GM18520 (cell line): Measurements from ENCODE around the gene STXBP6.

Experiments used
- ATAC-seq: cut with Tn5 transposase; IDR thresholded peaks from one replicate; pipeline ENCODE4 v1.9.1; 2021; ENCODE audit not compliant: unreplicated experiment

STXBP6 gene

GRCh38 chr14:24918822-24919221 is 131.1 kb downstream of the STXBP6 start:
- ATAC-seq = no peak

- no peak for ATAC-seq
These were observed 133.9 kb downstream of the STXBP6 start for GRCh38 chr14:24915958-24916595.

GRCh38 chr14:24915403-24915921 is 134.5 kb downstream of the STXBP6 start:
- ATAC-seq = no peak

GRCh38 chr14:24913746-24914145 is 136.2 kb downstream of the STXBP6 start:
- no peak for ATAC-seq

- ATAC-seq = no peak
These were observed 136.9 kb downstream of the STXBP6 start for GRCh38 chr14:24913021-24913420.

GRCh38 chr14:24911324-24912109 is 138.4 kb downstream of the STXBP6 start:
- no peak for ATAC-seq

- no peak for ATAC-seq
These were observed 139.4 kb downstream of the STXBP6 start for GRCh38 chr14:24910408-24910986.

GRCh38 chr14:24909523-24910302 is 140.2 kb downstream of the STXBP6 start:
- no peak for ATAC-seq

GRCh38 chr14:24908592-24909236 is 141.2 kb downstream of the STXBP6 start:
- no peak for ATAC-seq

- no peak for ATAC-seq
These were observed 145.4 kb downstream of the STXBP6 start for GRCh38 chr14:24904533-24904932.

- ATAC-seq = no peak
These were observed 146.6 kb downstream of the STXBP6 start for GRCh38 chr14:24903337-24903736.

GRCh38 chr14:24900269-24901100 is 149.5 kb downstream of the STXBP6 start:
- no peak for ATAC-seq

- ATAC-seq = no peak
These were observed 152.2 kb downstream of the STXBP6 start for GRCh38 chr14:24897793-24898192.

GRCh38 chr14:24895622-24896021 is 154.3 kb downstream of the STXBP6 start:
- ATAC-seq = no peak

GRCh38 chr14:24895243-24895583 is 154.7 kb downstream of the STXBP6 start:
- ATAC-seq = no peak

- ATAC-seq = no peak
These were observed 155.2 kb downstream of the STXBP6 start for GRCh38 chr14:24894583-24895242.

- ATAC-seq = no peak
These were observed 157.4 kb downstream of the STXBP6 start for GRCh38 chr14:24892497-24893051.

- no peak for ATAC-seq
These were observed 157.9 kb downstream of the STXBP6 start for GRCh38 chr14:24891987-24892496.

GRCh38 chr14:24890716-24891115 is 159.2 kb downstream of the STXBP6 start:
- no peak for ATAC-seq
